ENCODE results near the gene RICTOR.

DNA sequence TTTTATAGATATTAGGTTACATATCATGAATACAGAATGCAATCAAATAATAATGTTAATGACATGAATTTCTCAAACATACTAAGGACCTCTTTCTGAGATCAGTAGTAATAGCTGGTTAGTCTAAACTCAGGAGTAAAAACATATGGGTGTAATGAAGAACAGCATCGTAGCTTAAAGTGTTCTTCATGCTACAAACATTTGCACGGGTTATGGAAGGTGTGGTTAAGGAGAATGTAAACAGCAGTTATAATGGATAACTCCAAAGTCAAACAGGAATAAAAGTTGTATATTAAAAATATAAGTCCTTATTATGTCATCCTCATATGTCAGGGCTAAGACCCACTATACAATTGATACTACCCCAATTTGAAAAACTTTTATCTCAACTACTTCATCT is 112.5 kb downstream of the RICTOR start:
- no peak for TF ChIP-seq CTCF (IDR thresholded peaks at IDR 0.05)
- TF ChIP-seq POLR2AphosphoS5 (IDR thresholded peaks at IDR 0.05), result no peak
- no peak for TF ChIP-seq EP300 (IDR thresholded peaks at IDR 0.05)
